UCSD-AML1 (cell line): ENCODE measurements around the gene MIPEP.

Experiments
- DNase-seq: peaks from one replicate; lab custom pipeline; 2025; ENCODE audit not compliant: unreplicated experiment; lab: John Stamatoyannopoulos, UW

Gene MIPEP

DNA sequence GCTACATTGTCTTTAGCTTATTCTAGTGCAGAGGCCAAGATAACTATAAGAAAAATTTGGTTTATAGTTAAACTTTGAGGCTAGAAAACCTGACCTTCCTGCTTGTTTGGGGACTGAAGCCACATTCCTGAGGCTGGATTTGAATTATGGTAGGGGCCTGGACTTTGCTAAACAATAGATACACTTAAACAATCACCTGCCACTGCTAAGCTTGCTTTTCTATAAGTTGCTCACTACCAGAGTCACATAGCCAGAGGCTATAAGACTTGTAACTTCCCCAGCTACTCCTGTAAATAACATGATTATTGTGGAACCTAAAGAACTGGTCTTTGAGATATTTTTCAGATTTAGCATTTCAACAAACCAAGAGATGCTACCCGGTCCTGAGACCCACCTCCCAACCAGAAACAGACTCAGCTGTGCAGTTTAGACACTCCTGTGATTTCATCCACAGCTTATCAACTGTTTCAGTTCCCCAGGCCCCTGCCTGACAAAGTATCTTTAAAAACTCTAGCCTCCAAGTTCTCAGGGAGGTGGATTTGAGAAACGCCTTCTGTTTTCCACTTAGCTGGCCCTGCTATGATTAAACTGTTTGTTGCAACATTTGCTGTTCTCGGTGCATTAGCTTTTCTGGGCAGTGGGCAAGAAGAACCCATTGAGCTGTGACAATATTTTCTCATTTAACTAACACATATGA is 77.7 kb downstream of the MIPEP start:
- DNase-seq: no peak

DNA sequence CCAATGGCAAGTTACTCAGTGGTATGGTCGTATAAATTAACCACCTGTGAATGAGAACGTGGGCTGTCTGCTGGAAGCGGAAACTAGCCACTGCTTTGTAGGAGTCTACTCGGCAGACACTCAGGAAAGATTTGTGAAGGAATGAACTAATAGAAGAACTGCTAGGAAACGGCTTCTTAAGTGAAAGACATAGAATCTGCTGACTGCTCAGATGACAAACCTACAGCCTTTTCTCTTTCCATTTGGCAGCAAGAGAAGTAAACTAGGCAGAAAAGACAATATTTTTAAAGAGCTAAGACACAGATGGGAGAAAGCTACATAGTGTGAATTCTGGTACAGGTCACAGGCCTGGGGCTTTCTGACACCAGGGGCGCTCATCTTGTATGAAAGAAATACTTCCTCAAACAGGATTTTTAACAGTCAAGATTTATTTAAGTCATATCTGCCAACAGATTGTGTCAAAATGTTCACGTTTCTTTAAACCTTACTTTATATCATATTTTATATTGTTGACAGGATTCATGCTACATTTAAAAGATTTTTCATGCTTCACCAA is 78.4 kb downstream of the MIPEP start:
- no peak for DNase-seq

DNA sequence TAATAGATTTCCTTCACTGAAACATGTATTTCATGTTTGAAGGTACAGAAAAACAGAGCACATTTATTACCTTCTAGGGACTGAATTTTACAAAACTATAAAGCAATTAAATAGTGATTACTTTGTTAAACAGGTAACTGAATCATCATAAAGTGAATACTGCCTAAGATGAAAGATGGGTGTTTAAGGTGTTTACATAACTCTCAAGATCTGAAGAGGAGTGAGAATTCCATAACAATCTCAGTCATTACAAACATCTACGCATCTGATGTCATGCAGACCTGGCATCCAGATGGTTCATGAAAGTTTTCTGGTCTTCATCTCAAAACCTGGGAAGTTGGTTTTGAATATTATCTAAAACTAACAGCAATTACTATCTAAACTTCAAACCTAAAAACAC is 80.4 kb downstream of the MIPEP start:
- DNase-seq: no peak

DNA sequence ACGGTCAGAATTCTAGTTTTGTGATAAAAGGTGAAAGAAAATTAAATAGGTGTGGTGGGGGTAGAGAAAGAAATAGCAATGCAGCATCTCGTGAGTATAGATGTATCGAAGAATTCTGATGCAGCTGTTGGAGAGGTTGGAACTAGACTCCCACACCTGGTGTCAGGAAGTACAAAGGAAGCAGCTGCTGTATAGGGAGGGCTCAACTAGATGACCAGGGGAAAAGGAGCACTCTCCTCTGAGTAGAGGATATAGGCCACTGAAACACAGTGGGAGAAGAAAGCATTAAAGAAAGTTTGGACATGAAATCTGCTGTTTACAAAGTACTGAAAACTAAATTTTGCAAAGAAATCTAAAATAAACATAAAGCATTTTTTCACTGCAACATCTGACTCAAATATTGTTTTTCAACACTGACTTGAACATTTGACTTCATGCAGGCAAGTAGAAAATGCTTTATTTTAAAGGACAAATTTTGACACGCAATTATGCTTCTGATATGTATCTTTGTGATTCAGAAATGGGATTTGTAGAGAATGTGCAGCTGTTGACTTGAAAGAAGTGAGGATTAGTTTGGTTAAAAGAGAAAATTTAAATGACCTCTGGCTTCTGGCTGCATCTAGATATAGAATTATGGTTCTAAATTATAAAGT is 82.2 kb downstream of the MIPEP start:
- DNase-seq: no peak

DNA sequence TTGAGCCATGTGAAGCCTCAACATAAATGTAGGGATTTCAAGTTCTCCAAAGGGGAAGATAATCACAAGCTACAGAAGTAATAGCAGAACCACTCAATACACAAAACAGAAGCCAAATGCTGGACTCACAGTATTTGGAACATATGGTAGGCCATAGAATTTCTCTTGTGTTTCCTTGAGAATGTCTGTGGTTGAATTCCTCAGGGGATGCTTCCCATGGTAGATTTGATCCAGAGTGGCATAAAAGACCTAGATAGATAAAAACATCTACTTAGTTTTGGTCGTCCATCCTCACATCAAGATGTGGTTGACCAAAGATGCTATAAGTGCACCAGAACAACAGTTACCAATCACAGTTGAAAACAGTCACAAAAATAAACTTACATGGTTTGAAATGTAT is 83.4 kb downstream of the MIPEP start:
- no peak for DNase-seq

DNA sequence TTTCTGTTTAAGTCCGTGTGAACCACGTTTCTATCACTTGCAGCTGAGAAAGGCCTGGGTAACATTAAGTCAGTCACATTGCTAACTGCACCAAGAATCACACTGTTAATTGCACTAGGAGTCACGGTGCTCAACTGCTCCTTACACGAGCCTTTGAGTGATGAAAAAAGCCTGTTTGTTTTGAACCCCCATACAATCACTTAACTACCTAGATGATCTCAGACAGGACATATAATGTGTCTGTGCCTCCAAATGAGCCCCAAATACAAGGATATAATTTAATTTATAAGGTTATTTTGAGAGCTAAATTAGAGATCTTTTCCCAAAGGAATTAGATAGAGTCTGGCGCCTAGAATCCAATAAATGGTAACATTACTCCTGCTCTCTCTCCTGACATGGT is 84.1 kb downstream of the MIPEP start:
- no peak for DNase-seq

DNA sequence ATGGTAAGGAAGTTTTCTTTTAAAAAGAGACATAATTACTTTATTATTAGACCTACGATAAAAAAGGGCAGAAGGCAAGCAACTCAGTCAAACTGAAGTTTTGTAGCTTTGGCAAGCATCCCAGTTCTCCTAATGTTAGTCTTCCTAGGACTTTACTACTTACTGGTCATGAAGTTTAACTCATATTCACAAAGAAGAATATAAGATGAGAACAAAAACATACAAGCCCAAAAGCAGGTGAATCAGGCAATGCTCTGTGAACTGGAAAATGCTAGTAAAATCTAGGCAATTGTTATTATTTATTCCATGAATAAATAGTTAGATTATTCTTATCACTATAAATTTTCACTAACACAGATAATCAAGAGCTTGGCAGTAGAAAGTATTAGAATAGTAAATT is 85.0 kb downstream of the MIPEP start:
- DNase-seq: no peak

DNA sequence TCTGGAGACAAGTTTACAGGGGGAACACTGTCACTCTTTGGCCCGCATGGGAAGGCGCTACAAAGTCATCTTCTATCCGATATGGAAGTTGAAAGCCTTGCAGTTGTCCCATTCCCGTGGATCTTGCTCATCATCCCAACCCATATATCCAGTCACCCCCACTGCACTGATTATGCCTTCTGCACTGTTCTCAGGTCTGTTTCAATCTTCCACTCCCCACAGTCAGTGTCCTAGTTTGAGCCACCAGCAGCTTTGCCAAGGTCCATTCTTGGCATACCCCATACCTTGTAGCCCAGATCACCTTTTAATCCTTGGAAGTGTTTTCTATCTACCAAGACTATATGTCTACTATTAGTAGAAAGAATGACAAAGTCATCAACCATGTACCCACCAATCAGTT is 88.1 kb downstream of the MIPEP start:
- DNase-seq: no peak

DNA sequence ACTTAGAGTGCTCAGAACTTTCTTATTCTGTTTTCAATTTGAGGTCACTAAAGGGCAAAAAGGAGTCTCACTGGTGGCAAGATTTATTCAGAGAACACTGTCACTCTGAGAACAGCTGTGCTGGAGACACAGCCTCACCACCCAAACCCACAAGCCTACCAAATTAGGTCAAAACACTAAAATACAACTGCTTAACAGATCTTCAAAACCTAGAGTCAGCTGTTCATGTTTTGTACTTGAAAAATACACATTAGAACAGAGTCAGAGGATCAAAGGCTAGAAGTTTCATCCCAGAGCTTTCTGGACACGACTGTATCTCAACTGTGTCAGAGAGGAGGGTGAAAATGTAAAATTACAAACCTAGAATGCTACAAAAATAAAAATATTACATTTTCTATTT is 89.3 kb downstream of the MIPEP start:
- no peak for DNase-seq

DNA sequence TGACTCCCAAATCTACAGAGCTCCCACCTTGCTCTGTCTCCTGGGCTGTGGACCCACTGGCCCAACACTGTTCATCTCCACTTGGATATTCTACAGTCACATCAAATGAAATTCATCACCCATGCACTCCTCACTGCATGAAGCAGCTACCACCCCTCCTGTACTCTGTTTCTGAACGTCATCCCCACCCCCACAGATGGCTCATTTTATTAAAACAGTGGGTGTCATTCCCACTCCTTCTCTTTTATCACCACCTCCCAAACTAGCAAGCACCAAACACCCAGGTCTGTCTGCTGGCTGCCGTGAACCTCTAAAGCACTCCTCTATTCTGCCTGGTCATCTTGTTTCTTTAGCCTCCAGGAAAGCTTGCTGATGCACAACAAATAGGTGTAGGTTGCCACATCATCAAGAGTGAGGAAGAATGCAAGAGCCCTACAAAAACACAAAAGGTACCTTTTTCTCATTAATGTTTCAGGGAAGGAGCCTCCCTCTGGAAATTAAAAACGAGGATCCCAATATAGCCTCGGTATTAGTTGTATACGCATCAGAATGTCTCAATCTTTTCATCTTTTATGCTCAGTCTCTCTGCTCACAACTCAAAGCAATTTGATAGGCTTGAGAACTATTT is 91.8 kb downstream of the MIPEP start:
- DNase-seq: no peak

DNA sequence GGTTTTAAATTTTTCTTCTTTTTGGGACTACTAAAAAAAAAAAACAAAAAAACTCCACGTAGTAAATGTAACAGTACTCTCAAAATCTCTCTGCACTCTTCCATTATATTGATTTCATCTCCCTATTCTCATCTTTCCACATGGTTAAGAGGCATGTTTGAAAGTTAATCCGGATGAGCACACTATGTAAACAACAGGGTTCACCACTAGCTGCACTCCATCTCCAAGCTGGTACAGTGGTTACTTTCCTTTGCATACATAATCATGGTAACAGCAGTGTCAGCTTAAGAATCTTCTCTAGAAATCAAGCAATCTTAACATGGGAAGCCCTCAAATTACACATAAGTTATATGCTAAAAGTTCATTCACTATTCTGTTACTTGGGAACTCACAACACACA is 92.6 kb downstream of the MIPEP start:
- no peak for DNase-seq

DNA sequence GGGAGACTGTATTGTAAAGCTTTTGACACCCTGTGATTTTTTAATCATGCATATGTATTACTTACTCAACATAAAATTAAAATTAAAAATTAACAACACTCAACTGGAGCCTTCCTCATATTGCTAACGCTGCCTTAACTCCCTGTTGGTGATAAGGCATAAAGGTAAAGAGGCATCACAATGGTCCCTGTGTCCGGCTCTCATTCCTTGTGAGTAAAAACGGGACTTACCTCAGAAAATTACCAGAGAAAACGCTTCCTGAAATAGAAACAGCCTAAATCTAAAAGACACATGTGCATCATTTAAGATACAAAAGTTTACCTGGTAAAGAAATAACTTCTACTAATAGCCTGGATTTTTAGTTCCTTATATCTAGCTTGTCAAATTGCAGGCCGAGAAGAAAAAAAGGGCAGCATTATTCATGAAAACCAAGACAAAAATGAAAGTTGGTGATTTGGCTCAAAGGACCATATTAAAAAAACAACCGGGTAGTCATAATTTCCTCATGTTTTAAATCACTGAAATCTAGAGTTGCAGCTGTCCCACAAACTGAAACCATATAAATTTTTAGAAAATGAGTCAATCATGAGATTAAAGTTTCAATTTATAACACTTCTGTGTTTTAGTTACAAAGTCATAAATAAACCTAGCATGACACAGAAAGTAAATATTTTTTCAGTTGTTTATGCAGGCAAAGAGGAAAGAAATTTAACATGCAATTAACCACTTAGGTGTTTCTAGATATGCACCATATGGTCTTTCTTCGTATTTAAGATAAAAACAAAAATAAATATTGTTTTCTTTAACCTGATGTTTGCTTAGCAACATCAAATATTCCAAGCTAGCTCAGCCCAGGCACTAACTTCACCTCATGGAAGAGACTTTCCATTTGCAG is 94.7 kb downstream of the MIPEP start:
- DNase-seq: no peak

DNA sequence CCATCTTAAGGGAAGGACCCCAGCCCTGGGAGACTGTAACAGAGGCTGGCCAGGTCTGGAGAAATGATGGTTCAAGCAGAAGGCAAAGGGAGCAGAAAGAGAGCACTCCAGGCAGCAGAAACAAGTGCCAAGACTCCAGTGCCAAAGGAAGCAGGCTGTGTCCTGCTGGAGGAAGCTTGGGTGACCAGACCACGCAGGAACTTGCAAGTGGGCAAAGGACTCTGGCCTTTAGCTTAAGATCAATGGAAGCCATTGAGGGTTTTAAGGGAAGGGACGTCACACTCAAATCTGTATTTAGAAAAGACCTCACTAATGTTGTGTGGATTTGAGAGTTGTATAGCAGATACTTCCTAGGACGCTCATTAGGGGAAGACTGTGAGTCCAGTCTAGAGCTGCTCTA is 95.5 kb downstream of the MIPEP start:
- DNase-seq: no peak

DNA sequence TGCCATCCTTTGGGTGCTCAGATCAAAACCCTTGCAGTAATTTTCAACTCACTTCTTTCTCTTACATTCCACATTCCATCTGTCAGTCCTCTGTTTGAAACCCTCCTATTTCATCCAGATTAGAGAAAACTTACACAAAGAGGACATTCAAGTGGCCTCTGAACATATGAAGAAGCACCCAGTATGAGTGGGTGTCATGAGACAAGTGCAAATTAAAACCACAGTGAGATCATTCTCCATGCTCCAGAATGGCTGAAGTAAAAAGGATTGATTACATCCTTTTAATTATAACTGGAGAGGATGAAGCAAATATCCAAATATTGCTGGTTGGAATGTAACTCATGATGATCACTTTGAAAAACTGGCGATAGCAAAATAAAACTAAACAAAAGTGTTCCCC is 96.5 kb downstream of the MIPEP start:
- DNase-seq: no peak

DNA sequence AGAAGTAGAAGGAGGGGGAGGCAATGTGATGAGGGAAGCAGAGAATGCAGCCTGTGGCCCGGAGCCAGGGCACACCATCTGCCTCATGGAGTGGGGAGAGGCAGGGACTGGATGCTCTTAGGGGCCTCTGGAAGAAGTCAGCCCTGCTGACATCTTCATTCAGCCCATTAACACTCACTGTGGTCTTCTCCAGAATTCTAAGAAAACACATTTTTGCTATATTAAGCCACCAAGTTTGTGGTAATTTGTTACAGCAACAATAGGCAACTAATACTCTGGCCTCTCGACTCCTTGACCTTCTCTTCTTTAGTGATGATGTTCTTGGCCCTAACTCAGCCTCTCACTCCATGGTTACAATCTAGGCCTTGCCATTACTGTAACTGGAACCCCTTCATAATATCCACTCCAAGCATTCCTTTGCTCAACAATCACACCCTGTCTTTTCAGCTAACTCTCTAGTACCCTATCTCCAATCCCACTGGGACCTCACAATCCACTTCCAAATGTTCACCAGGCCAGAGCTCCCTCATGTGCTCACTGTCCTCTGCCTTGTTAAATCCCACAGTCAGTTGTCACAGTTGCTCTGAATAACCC is 98.5 kb downstream of the MIPEP start:
- DNase-seq: no peak

DNA sequence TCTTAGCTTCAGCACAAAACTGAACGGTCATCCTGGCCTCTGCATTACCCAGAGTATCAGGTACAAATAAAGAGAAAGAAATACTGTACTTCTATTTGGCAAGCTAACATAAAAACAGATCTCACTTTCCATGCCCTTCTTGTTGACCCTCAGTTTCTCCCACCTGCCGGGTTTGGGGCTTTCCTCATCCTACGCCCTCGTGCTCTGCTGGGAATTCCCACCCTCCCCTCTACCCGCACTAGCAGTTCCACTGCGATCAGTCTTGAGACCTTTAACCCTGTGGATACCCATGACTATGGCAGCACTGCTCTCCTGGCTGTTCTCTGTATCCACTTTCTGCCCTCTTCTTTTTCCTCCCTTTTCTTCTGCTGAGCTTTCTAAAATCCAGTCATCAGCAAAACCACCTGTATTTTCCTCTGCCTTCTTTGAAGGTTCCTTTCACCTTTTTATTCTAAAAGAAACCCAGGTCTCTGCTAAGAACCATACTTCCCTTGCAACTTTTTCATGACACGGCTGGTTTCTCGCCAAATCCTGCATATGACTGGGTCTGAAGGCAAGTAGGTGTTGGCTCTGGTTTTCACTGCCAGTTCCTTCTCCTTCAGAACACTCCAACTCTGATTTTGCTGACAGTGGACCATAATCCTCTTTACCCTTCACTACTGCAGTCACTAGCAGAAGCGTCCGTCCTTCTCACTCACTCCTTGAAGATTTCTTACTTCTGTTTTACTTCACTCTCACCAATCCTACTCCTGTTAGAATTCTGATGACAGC is 99.4 kb downstream of the MIPEP start:
- no peak for DNase-seq

DNA sequence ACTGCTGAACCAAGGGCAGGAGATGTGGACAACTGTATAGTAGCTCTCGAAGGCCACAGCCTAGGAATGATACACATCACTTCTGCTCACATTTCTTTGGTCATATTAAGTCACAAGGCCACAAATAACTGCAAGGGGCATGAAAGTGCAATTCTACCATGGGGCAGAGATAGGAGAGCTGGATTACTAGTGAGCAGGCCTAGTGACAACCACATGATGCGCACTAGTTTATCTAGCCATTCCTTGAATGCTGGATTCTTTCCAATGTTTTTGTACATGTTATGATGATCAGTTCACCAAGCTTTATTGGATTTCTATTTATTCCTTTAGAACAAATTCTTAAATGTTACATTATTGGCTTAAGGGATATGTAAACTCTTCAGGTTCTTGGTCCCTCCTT is 100.7 kb downstream of the MIPEP start:
- no peak for DNase-seq

DNA sequence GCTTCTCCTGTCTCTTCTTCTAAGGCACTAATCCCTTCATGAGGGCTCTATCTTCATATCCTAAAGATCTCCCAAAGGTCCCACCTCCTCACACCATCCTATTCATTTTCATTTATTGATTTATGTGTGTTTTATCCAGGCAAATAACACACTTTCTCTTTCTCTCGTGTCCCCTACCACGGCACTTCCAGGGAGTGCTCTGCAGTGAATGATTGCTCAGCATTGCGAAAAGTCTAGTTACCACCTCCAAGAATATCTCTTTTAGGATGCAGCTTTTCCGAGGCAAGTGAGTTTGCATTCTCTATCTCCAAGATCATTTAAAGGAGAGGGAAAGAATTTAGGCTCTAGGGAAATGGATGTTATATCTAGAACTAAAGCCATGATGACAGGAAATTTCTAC is 101.7 kb downstream of the MIPEP start:
- DNase-seq: no peak

DNA sequence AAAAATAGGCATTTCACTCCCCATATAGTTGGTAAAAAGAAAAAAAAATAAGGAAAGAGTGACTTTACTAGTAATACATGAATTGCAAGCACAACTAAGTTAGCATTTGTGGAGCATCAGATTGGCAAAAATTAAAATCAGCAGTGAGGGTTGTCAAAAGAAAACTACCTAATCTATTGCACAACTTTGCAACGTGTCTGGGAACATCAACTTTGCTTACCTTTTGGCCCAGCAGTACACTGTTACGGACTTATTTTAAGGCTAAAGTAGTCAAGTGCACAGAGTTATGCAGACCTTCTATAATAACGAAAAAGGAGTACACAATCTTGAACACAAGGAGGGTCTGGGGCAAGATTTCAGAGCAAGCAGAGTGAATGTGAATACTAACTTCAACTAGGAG is 102.6 kb downstream of the MIPEP start:
- DNase-seq: no peak

DNA sequence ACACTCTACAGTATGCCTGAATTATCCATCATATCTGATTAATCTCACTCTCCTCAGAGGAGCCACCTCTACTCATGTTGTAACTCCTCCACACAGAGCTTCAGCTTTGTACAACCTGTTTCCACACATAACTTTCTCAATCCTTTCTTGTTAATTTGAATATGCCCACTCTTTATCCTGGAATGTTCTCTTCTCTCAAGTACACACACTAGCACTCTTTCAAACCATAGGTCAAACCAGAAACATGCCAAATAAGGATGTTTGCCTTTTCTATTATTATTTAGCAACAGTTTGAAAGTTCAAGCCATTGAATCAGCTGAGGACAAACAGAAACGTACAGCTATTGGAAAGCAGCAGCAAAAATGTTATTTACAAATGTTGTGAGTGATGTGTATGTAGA is 110.3 kb downstream of the MIPEP start:
- no peak for DNase-seq
